IPS-18a (cell line): ENCODE measurements around the gene TBRG4.

Source experiments
- H3K27ac ChIP-seq: one replicate; pipeline ENCODE4 v1.5.1; 2013; ENCODE audit warnings: low read length
- H3K27me3 ChIP-seq: one replicate; pipeline ENCODE4 v1.6.1; 2013; ENCODE audit warnings: mild to moderate bottlenecking, low read length; ENCODE audit not compliant: control insufficient read depth, insufficient read depth
- H3K36me3 ChIP-seq: one replicate; pipeline ENCODE4 v1.6.1; 2013; ENCODE audit warnings: low read depth, low read length; ENCODE audit not compliant: control insufficient read depth
- H3K4me1 ChIP-seq: one replicate; pipeline ENCODE4 v1.6.1; 2013; ENCODE audit warnings: low read depth, low read length; ENCODE audit not compliant: control insufficient read depth
- H3K4me3 ChIP-seq: one replicate; pipeline ENCODE4 v1.5.1; 2013; ENCODE audit warnings: low read length
- H3K9ac ChIP-seq: one replicate; pipeline ENCODE4 v1.6.1; 2013; ENCODE audit warnings: mild to moderate bottlenecking, low read length, moderate library complexity
- H3K9me3 ChIP-seq: one replicate; pipeline ENCODE4 v1.6.1; 2013; ENCODE audit warnings: low read depth, low read length; ENCODE audit not compliant: control insufficient read depth

TBRG4 gene

DNA sequence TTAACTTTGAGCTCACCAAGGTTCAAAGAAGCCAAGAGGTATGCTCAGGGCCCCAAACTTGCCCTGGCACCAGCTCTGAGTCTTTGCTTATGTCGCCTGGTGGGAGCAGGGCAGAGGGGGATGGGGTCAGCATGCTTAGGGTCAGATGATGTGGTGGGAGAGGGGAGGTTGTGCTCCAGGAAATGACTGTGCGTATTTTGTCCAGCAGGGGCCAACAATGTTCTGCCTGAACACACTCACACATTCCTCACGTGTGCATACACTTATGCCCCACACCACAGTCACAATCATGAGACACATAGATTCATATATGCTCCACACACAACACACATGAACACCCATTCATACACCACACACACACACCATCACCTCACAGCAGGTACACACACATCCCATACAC lies 41.7 kb upstream of the TBRG4 start:
- Histone ChIP-seq H3K9ac (no peak overlapping the region), H3K9me3 (no peaks in the 10 kb centered on the region), H3K4me1 (no peaks in the 10 kb centered on the region), H3K36me3 (no peaks in the 10 kb centered on the region), H3K27ac (no peak overlapping the region), H3K4me3 (no peak overlapping the region), H3K27me3 (peaks cover 17% of the 10 kb centered on the region)

DNA sequence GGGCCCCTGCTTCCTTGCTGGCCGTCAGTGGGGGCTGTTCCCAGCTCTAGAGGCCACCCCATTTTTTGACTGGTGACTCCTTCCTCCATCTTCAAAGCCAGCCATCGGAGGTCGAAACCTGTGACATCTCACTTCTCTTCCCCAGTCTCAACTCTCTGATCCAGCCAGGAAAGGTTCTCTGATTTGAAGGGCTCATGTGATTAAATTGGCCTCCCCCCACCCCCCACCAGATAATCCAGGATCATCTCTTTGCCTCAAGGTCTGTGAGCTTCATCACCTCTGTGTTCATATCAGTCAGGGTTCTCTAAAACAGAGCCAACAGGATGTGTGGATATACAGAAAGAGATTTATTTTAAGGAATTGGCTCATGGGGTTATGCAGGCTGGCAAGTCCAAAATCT lies 40.5 kb upstream of the TBRG4 start:
- no peaks in the 10 kb centered on the region for H3K36me3 ChIP-seq
- no peak overlapping the region for H3K9ac ChIP-seq
- no peaks in the 10 kb centered on the region for H3K9me3 ChIP-seq
- H3K4me1 ChIP-seq: no peaks in the 10 kb centered on the region
- no peak overlapping the region for H3K27ac ChIP-seq
- H3K27me3 ChIP-seq: peaks cover 6% of the 10 kb centered on the region
- no peak overlapping the region for H3K4me3 ChIP-seq

DNA sequence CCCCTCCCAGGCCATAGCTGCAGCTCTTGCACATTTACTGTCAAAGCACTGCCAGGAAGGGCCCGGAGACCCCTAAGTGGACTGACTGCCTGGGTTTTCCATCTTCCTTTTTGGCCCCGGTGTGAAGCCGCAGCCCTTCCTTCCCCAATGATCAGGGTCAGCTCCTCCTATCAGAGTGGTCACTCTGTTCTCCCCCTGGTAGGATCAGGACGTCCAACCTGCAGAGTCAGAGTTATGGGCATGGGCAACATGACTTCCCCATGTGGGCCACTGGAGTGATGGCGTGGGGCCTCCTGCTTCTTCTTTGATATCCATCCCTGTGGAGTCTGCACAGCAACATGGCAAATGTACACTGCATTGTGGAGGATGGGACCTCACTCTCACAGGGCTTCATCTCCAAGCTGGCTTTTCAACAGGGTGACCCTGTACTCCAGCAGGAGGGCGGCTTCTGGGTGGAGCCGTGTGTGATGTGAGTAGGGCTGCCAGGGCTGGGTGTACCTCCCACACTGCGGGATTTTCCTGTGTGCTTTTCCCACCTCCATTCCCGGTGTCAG lies 39.7 kb upstream of the TBRG4 start:
- H3K9me3 ChIP-seq: no peaks in the 10 kb centered on the region

DNA sequence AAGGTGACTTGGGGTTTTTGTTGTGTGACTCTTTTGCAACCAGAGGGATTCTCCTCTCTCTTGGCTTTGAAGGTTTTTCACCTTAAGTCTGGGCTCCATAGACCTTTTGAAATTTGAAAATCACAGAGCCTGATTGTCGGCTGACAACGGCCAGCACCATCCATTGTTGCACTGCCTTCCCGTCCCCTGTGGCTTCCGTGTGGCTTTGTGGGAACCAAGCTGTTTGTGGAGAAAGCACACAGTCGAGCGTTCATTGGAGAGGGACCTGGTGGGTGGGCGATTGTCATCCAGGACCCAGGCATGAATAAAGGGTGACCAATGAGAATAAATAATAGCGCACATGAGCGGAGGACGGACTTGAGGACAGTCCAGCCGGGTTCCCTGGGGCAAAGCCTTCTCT lies 38.7 kb upstream of the TBRG4 start:
- no peaks in the 10 kb centered on the region for H3K36me3 ChIP-seq
- no peaks in the 10 kb centered on the region for H3K4me1 ChIP-seq
- H3K9me3 ChIP-seq: no peaks in the 10 kb centered on the region
- H3K4me3 ChIP-seq: no peak overlapping the region
- H3K27me3 ChIP-seq: no peaks in the 10 kb centered on the region
- no peak overlapping the region for H3K27ac ChIP-seq
- no peak overlapping the region for H3K9ac ChIP-seq

More for the DNA sequence above, 39.7 kb upstream of the TBRG4 start:
- no peaks in the 10 kb centered on the region for H3K27me3 ChIP-seq
- H3K27ac ChIP-seq: no peak overlapping the region
- no peaks in the 10 kb centered on the region for H3K36me3 ChIP-seq
- no peak overlapping the region for H3K9ac ChIP-seq
- H3K4me1 ChIP-seq: no peaks in the 10 kb centered on the region
- H3K4me3 ChIP-seq: no peak overlapping the region

DNA sequence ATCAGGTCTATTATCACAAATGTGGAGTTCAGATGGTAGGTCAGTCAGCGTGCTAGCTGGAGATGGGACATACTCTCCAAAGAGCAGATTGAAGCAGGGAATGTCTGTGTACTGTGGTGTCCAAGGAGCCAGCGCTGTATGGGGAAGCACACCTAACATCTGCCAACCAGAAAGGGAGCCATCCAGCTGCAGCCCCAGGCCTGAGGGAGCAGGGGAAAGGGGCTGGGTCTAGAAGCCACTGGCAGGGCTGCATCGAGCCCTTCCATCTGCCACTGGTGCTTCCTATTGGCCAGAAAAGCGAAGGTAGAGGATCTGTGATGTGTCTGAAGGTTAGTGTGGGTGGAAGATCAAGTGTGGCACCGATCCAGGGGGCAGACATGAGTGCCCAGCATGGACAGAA lies 38.1 kb upstream of the TBRG4 start:
- Histone ChIP-seq H3K4me1 (no peaks in the 10 kb centered on the region), H3K9me3 (no peaks in the 10 kb centered on the region), H3K9ac (no peak overlapping the region), H3K27ac (no peak overlapping the region), H3K36me3 (no peaks in the 10 kb centered on the region), H3K4me3 (no peak overlapping the region), H3K27me3 (no peaks in the 10 kb centered on the region)

DNA sequence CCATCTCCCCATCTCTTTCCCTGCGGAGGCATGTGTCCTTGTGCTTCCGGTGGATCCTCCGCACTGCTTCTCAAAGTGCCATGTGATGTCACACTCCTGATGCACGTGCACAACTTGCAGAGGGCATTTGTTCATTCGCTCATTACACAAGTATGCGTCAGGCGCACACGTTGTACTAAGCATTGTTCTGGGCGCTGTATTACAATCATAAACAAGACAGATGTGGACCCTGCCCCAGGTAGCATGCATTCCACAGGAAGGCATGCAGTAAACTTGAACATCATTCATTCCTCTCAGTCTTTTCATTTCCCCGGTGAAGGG lies 37.1 kb upstream of the TBRG4 start:
- H3K27me3 ChIP-seq: no peaks in the 10 kb centered on the region

DNA sequence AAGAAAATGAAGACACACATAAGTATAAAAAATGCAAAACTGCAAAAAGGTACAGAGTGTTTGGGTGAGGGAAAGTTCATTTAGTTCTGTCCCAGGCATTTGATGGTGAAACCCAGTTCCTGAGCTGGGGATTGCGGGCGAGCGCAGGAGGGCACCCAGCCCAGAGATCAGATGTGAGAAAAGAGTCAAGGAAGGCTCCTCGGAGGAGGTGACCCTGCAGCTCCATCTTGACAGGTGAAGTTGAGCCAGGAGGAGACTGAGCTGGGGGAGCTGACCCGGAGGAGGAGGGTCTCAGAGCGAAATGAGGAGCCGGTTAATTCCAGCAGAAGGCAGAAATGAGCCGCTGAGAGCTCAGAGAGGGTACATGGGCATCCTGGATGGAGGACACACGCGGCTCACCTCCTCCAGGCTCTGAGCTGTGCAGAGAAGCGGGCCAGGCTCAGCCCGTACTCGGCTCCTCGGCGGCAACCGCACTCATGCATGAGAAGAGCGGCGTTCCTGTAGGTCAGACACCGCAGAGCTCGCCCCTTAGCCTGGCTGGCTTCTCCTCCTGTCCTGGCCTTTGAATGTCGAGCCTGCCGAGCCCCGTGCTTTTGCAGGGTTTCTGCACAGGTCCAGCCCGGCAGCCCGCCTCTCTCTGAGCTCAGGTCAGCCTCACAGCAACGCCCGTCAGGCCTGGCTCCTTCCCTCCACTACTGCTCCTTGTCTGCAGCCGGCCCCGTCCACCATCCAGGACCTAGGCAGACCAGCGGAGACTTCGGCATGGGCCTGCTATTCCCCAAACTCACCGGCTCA lies 36.6 kb upstream of the TBRG4 start:
- H3K4me3 ChIP-seq: no peak overlapping the region
- no peak overlapping the region for H3K9ac ChIP-seq
- H3K36me3 ChIP-seq: no peaks in the 10 kb centered on the region
- H3K4me1 ChIP-seq: no peaks in the 10 kb centered on the region
- no peak overlapping the region for H3K27ac ChIP-seq
- H3K9me3 ChIP-seq: no peaks in the 10 kb centered on the region
- no peaks in the 10 kb centered on the region for H3K27me3 ChIP-seq

More for the DNA sequence above, 37.1 kb upstream of the TBRG4 start:
- no peak overlapping the region for H3K9ac ChIP-seq
- no peak overlapping the region for H3K27ac ChIP-seq
- no peaks in the 10 kb centered on the region for H3K36me3 ChIP-seq
- no peaks in the 10 kb centered on the region for H3K9me3 ChIP-seq
- no peak overlapping the region for H3K4me3 ChIP-seq
- H3K4me1 ChIP-seq: no peaks in the 10 kb centered on the region

DNA sequence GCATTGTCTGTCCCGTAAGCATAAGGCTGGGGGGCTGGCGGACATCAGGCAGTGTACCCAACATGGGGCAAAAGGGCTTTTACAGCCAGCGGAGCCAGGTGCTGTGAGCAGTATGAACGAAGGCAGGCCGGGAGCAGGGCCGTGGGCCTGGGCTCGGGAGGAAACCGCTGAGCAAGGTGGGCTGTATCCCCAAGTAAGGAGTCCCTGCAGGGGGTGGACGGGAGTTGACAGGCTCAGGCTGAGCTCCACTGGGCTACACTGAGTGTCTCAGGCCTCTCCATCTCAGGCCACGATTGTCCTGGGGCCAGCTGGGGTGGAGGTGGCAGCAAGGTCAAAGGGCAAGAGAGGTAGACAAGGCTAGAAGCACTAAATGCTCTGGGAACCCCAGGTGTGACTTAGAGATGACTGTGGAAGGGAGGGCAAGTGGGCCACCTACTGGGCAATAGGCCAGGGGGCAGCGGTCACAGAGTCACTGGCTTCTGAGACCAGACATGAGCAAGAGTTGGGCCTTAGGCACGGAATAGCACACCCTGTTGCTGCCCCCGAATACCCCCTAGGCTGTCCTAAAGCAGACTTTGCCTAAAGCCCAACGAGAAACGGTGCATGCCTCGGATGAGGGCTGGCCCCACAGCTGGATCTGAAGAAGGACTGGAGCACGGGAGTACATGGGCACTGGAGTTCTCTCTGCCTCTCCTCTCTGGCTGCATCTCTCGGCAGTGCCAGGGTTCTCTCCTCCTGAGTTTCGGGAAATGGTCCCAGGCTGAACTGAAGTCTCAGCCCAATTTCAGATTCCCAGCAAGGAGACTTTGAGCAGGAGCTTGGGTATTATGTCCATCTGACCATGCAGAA lies 35.3 kb upstream of the TBRG4 start:
- no peaks in the 10 kb centered on the region for H3K9me3 ChIP-seq
- no peak overlapping the region for H3K4me3 ChIP-seq
- no peaks in the 10 kb centered on the region for H3K36me3 ChIP-seq
- no peak overlapping the region for H3K9ac ChIP-seq
- no peaks in the 10 kb centered on the region for H3K27me3 ChIP-seq
- H3K27ac ChIP-seq: no peak overlapping the region
- no peaks in the 10 kb centered on the region for H3K4me1 ChIP-seq

DNA sequence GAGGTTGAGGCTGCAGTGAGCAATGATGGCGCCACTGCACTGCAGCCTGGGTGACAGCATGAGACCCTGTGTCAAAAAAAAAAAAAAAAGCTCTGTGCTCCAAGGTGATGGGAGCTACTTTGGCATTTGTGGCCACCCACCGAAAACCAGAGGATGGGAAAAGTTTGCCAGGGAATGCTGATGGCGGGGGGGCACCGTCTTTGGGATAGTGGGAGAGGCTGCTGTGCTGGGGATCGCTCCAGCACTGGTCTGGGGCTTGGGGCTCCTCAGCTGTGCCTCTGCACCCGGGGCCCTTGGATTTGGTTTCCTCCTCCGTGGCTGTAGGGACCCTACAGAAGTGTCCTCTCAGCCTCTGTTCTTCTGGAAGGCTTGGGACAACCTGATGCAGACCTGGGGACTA lies 34.4 kb upstream of the TBRG4 start:
- Histone ChIP-seq H3K4me1 (no peaks in the 10 kb centered on the region), H3K9me3 (no peaks in the 10 kb centered on the region), H3K27me3 (no peaks in the 10 kb centered on the region)

DNA sequence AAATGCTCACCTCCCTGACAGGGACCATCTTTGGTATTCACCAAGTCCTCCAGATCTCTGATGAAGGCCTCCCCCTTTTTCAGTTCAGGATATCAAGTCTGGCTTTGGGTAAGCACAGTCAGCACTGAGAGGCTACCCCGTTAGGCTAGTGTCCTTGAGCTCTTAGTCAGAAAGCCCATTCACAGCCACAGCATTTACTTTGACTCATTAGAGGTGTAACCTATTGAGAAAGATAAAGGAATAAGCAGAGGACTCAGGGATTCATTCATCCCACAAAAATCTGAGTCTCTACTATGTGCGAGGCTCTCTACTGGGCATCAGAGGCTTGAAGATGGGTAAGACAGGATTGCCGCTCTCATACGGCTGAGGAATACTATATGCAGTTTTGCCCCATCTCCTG lies 32.1 kb upstream of the TBRG4 start:
- Histone ChIP-seq H3K4me1 (no peaks in the 10 kb centered on the region), H3K27ac (no peak overlapping the region), H3K9ac (no peak overlapping the region), H3K4me3 (no peak overlapping the region), H3K27me3 (no peaks in the 10 kb centered on the region), H3K9me3 (no peaks in the 10 kb centered on the region), H3K36me3 (no peaks in the 10 kb centered on the region)

More for the DNA sequence above, 34.4 kb upstream of the TBRG4 start:
- no peak overlapping the region for H3K4me3 ChIP-seq
- no peak overlapping the region for H3K27ac ChIP-seq
- H3K36me3 ChIP-seq: no peaks in the 10 kb centered on the region
- no peak overlapping the region for H3K9ac ChIP-seq

DNA sequence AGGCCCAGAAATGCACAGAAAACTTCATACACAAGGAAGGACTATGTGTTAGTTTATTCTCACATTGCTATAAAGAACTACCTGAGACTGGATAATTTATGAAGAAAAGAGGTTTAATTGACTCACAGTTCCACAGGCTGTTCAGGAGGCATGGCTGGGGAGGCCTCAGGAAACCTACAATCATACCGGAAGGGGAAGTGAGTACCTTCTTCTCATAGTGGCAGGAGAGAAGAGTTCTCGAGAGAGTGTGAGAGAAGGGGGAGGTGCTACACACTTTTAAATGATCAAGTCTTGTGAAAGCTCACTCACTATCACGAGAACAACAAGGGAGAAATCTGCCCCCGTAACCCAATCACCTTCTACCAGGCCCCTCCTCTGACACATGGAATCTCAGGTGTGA lies 29.3 kb upstream of the TBRG4 start:
- Histone ChIP-seq H3K27me3 (no peaks in the 10 kb centered on the region), H3K4me1 (no peaks in the 10 kb centered on the region), H3K9ac (no peak overlapping the region), H3K4me3 (no peak overlapping the region), H3K9me3 (no peaks in the 10 kb centered on the region), H3K27ac (no peak overlapping the region), H3K36me3 (no peaks in the 10 kb centered on the region)
